ENCODE measurements around the gene LTBP2. TPM values are rescaled to one million over a fixed set of nuclear protein-coding genes. Genes with fewer than 3 reads are reported as not detected.

The LTBP2 gene
- total RNA-seq, 1 donor from 2014 or later = 1.3 TPM

- TF ChIP-seq CTCF (conservative IDR thresholded peaks at IDR 0.05) = no peak
- no peak for DNase-seq (ENCODE audit: low read depth, low spot score)
- no peaks in the 10 kb centered on the region for H3K27me3 Mint-ChIP-seq (ENCODE audit: low read depth)
- no peak overlapping the region for H3K27ac Mint-ChIP-seq (ENCODE audit: unreplicated experiment)
- peaks cover 25% of the 10 kb centered on the region for H3K4me1 Mint-ChIP-seq
- H3K9me3 Mint-ChIP-seq = no peaks in the 10 kb centered on the region
- no peaks in the 10 kb centered on the region for H3K36me3 Mint-ChIP-seq (ENCODE audit: low read depth)
- H3K4me3 Mint-ChIP-seq = no peak overlapping the region
Observed at GRCh38 chr14:74569806-74570591, 42.0 kb downstream of the LTBP2 start.

- Mint-ChIP-seq H3K36me3 (ENCODE audit: low read depth) (no peaks in the 10 kb centered on the region), H3K4me3 (no peak overlapping the region), H3K27ac (ENCODE audit: unreplicated experiment) (no peak overlapping the region), H3K9me3 (no peaks in the 10 kb centered on the region), H3K4me1 (peaks cover 25% of the 10 kb centered on the region), H3K27me3 (ENCODE audit: low read depth) (no peaks in the 10 kb centered on the region)
- TF ChIP-seq CTCF (conservative IDR thresholded peaks at IDR 0.05) = no peak
- no peak for DNase-seq (ENCODE audit: low read depth, low spot score)
Observed at GRCh38 chr14:74569387-74569786, 42.6 kb downstream of the LTBP2 start.

GRCh38 chr14:74568911-74569310 is 43.1 kb downstream of the LTBP2 start:
- Mint-ChIP-seq H3K36me3 (ENCODE audit: low read depth) (no peaks in the 10 kb centered on the region), H3K27me3 (ENCODE audit: low read depth) (no peaks in the 10 kb centered on the region), H3K27ac (ENCODE audit: unreplicated experiment) (no peak overlapping the region), H3K9me3 (no peaks in the 10 kb centered on the region), H3K4me1 (peaks cover 25% of the 10 kb centered on the region), H3K4me3 (no peak overlapping the region)
- no peak for DNase-seq (ENCODE audit: low read depth, low spot score)
- TF ChIP-seq CTCF (conservative IDR thresholded peaks at IDR 0.05) = no peak

GRCh38 chr14:74568380-74568649 is 43.7 kb downstream of the LTBP2 start:
- no peak for TF ChIP-seq CTCF (conservative IDR thresholded peaks at IDR 0.05)

GRCh38 chr14:74567646-74568379 is 44.2 kb downstream of the LTBP2 start:
- Mint-ChIP-seq H3K4me1 (peaks cover 17% of the 10 kb centered on the region), H3K27ac (ENCODE audit: unreplicated experiment) (no peak overlapping the region), H3K36me3 (ENCODE audit: low read depth) (no peaks in the 10 kb centered on the region), H3K4me3 (no peak overlapping the region), H3K9me3 (no peaks in the 10 kb centered on the region), H3K27me3 (ENCODE audit: low read depth) (no peaks in the 10 kb centered on the region)
- DNase-seq (ENCODE audit: low read depth, low spot score) = no peak
- TF ChIP-seq CTCF (conservative IDR thresholded peaks at IDR 0.05) = no peak

More at GRCh38 chr14:74568380-74568649, 43.7 kb downstream of the LTBP2 start:
- H3K36me3 Mint-ChIP-seq (ENCODE audit: low read depth) = no peaks in the 10 kb centered on the region
- no peak overlapping the region for H3K27ac Mint-ChIP-seq (ENCODE audit: unreplicated experiment)
- no peak overlapping the region for H3K4me3 Mint-ChIP-seq
- no peaks in the 10 kb centered on the region for H3K27me3 Mint-ChIP-seq (ENCODE audit: low read depth)
- no peak for DNase-seq (ENCODE audit: low read depth, low spot score)
- H3K4me1 Mint-ChIP-seq = peaks cover 21% of the 10 kb centered on the region
- H3K9me3 Mint-ChIP-seq = no peaks in the 10 kb centered on the region
